DMS53 treated with DMSO at 0.1 percent for 48 hours (cell line): ENCODE measurements around the gene CCNT1.
"Not testable (repeated sequence)": the region's sequence is repeated elsewhere in the genome, so short reads cannot be mapped to it uniquely, and the experiment has no call there.

Source experiments
- DNase-seq: peaks from one replicate; lab custom pipeline; 2025; ENCODE audit not compliant: unreplicated experiment; lab: John Stamatoyannopoulos, UW

The CCNT1 gene

DNA sequence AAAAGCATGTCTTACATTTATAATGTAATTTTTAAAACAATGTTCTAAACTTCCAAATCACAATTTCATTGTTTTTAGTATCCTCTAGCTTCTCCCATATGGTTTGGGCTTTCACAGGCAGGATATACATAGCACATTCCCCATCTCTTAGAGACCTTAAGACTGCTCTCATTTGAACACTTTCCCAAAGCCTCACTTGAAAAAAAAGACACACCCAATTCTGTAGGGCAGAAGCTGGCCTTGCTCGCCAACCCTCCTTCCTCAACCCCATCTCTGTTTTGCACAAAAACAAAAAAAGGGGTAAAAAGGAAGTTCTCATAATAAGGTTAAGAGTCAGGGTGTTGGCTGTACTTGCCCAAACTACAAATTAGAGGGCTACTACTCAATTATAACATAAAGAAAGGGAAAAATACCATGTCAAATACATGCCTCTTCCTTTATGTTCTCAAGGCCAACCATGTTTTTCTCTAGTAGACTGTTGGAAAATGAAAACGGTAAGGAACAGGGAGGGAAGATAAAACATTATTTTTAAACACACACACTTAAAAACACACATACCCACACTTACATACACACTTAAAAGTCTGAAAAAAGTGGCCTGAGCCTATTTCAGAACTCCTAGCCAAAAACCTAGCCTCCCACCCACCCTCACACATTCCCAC, 24.6 kb downstream of the CCNT1 start:
- no peak for DNase-seq

DNA sequence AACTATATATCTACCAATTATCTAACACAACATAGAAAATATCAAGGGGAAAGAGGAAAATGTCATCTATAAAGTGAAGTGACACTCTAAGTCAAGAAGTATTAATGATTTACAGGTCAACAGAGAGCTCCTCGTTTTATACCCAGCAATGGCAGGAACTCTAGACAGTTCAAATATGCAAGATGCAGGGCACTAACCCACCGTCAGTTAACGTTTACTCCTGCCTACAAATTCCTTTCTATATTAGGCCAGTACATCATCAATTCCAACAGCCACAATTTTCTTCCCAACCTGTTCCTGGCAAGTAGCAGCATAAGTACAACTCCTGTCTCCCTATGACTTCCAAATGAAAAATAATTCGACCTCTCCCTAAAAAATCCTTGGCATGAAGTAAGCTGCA, 25.5 kb downstream of the CCNT1 start:
- no peak for DNase-seq

DNA sequence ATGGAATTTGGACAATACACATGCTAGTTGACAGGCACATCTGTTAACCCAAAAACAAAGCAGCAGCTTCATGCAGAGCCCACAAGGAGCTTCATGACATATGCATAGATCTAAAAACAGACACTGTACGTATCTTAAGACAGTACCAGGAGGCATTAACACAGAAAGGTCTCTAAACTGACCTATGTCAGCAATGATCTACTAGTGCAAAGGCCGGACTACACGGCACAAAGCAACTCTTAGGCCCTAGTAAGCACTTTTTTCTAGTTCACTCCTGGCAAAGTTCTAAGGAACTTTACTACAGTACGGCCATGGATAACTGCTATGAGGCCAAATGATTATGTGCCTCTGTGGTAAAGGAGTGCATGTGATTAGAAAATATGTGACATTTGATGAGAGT, 26.1 kb downstream of the CCNT1 start:
- no peak for DNase-seq

DNA sequence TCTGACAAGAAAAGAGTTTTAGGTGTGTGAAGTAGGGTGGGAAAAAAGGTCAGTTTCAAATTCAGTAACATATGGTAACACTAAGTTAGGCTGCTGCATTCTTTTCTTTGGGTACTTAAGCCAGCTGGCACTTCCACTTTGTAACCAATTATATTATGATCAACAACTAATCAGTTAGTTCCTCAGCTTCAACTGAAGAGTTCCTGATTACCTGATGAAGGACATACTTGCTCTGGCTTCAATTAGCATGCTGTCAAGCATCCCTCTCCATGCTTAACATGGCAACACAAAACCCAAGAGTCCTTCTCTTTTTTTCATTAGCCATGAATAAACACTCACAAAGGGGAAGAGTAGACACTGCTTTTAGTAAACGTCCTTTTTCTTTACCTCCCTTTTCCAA, 27.7 kb downstream of the CCNT1 start:
- no peak for DNase-seq

DNA sequence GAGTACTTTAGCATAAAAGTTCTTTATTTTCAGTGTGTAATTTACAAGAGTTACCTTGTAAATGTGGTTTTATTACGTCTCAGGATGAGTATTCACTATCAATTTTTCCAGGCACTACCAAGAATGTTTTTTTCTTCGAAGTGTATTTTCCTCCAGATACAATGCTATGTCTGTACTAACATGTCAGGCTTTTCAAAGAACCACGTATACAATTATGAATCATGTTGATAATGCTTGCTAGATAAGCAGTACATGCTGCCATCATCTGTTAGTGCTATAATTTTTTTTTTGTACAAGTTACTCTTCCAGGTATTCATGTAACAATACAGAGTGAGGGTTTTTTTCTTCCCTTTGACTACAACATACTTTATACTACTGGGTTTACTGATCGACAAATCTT, 28.9 kb downstream of the CCNT1 start:
- no peak for DNase-seq

DNA sequence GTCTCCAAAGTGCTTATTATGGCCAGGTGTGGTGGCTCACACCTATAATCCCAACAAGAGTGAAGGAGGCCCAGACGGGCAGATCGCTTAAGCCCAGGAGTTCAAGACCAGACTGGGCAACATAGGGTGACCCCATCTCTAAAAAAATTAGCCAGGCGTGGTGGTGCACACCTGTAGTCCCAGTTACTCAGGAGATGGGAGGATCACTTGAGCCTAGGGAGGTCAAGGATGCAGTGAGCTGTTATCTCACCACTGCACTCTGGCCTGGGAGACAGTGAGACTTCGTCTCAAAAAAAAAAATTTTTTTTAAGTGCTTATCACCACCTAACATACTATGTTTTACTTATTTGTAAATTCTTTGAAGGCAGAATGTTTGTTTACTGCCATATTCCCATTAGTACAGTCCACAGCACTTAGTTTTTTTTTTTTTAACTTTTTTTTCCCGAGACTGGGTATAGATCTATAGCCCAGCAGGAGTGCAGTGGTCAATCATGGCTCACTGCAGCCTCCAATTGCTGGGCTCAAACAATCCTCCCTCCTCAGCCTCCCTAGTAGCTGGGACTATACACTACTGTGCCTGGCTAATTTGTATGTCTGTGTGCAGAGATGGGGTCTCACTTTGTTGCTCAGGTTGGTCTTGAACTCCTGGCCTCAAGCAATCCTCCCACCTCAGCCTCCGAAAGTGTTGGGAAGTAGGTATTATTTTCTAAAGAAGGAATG, 29.7 kb downstream of the CCNT1 start:
- DNase-seq = no peak

DNA sequence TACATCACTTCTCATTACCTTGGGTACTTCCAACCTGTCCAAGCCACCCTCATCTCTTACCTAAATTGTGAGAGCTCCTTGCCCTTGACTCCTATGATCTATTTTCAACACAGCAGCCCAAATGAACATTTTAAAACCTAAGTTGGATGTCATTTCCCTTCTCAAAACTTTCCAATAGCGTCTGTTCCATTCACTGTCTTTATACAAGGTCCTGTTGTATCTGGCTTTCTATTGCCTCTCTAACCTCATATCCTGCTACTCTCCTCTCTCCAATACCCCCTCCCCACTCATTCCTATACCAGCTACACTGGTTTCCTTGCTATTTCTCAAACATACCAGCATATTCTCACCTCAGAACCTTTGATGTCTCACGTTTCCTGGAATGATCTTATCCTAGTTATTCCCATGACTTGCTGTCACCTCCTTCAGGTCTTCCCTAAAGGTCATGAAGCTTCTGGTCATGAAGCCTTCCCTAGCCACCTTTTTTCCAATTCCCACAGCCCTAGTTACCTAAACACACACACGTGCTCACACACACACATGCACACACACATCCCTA, 30.4 kb downstream of the CCNT1 start:
- DNase-seq = no peak

DNA sequence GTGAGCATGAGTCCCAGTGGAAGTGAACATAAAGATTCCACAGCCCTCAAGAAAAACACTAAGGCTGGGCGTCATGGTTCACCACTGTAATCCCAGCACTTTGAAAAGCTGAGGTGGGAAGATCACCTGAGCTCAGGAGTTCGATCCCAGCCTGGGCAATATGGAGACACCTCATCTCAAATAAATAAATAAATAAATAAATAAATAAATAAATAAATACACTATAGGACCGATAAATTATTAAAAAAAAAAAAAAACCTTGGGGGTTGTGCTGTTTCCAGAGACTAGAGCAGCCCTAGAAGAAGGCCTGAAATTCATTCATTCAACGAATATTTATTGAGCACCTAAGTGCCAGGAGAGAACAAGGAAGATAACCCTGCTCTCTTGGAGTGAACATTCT, 33.0 kb downstream of the CCNT1 start:
- no peak for DNase-seq

DNA sequence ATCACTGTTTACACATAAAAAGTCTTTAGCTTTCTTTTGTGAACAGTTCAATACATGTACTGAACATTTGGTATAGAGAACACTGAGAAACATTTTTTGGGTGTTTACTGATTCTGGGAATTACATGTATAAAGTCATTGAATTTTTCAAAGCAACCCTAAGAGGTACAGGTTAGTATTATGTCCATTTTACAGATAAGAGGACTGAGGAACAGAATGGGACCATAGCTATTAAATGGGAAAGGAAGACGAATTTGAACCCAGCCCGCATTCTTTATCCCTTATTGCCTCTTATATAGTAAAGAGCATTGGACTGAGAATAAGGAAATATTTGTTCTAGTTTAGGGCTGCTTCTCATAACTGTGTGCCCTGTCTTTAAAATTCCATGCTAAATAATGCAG, 33.6 kb downstream of the CCNT1 start:
- no peak for DNase-seq

DNA sequence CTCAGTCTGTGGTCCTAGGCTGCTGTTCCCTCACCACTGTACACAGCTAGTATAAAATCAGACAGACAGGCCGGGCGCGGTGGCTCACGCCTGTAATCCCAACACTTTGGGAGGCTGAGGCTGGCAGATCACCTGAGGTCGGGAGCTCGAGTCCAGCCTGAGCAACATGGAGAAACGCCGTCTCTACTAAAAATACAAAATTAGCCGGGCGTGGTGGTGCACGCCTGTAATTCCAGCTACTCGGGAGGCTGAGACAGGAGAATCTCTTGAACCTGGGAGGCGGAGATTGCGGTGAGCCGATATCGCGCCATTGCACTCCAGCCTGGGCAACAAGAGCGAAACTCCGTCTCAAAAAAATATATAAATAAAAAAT, 34.0 kb downstream of the CCNT1 start:
- DNase-seq = not testable (repeated sequence)

DNA sequence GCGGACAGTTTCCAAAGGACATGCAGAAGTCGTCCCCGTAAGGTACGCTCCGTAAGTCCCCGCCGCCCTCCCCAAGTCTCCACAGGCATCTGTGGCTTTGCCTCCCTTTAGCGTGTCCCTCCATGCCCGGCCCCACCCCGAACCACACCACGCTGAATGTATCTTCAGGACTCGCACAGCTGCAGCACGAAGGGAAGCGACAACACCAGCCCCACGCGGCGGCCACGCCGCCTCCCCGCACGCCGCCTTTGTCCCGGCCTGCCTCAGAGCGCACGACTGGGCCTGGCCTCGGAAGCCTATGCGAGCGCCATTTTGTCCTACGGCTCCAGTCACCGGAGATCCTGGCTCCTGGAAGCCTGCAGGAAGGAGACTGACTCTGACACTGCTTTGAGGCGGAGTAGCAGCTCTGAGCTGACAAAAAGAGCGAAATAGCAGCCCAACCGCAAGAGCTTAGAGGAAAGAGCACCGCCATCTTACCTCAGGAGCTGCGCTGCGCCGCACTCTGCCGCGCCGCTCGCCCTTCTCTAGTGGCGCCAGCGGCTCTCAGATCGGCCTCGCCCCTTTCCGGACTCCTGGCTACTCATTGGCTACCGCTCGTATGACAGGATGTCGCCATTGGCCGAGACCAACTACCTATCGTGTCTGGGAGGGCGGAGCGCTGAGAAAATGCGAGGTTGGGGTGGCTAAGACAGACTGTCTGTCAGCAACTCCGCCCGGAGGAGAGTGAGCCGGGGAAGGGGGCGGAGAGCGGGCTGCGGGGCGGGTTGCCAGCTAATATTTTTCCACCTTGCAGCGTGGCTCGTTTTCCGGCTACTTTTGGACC, 34.6 kb downstream of the CCNT1 start, which contains the start of gene KANSL2:
TSS of gene KANSL2 (minus strand) at position 529 of the 823 bp plus-strand sequence. CDS start 606 bp downstream, outside the sequence.
- DNase-seq = peak; percentile 100

DNA sequence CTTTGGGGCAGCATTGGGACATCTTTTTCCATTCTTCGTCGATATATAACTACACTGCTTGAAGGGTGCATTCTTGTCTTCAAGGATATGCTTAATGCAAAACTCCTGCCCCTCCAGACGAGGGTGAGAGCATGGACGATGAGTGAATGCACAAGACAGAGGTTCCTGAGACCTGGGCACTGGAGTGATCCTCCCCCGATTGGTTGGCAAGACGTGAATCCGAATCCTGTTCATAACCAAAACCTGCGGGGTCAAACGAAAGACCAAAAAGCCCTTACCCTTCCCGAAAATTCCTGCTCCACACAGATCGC, 35.2 kb downstream of the CCNT1 start:
- no peak for DNase-seq

DNA sequence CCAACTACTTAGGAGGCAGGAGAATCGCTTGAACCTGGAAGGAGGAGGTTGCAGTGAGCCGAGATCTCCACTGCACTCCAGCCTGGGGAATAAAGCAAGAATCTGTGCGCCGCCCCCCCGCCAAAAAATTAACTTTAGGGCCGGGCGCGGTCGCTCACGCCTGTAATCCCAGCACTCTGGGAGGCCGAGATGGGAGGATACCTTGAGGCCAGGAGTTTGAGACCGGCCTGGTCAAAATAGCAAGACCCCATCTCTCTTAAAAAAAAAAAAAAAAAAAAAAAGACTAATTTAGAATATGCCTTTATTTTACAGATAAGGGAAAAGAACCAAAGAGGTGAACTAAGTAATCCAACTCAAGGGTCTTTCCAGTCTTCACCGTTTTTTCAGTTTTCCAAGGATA, 35.6 kb downstream of the CCNT1 start:
- no peak for DNase-seq

DNA sequence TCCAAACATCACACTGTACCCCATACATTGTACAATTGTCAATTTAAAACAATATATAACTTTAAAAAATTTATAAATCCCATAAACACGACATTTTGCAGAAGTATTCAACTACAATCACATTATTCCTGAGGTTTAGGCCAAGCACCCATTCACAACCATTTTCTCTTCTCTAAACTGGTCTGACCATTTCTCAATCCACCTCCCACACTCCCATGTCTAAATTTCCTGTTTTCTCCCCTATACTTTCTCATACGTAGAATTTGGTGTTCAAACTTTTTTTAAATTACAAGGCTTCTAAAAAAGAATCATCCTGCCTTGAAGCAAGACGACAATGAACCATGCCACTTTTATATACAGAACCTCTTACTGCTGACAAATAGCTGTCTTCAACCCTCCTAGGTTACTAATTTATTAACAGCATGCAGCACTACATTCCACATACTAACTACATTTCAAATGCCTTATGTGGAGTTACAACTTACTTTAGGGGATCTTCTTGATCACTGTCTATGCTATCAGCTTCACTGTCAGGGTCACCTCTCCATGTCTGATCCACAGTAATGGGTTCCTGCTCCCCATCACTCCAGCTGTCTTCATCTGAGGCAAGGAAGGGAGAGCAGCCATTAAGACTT, 37.8 kb downstream of the CCNT1 start:
- no peak for DNase-seq

DNA sequence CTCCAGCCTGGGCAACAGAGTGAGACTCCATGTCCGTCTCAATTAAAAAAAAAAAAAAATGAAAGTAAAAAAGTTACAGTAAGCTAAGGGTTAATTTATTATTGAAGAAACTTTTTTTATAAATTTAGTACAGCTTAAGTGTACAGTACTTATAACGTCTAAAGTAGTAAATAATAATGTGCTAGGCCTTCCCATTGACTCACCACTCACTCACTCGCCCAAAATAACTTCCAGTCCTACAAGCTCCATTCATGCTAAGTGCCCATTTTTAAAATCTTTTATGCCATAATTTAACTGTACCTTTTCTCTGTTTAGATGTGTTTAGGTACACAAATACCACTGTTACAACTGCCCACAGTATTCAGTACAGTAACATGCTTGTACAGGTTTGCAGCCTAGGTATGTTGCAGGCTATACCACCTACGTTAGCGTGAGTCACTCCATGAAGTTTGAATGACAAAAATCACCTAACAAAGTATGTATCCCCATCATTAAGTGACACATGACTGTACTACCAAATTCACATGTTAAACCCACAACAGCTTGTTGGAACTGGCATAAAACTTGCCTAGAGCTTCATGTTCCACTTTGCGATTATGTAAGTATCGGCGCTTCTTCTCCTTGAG, 45.2 kb downstream of the CCNT1 start:
- no peak for DNase-seq

DNA sequence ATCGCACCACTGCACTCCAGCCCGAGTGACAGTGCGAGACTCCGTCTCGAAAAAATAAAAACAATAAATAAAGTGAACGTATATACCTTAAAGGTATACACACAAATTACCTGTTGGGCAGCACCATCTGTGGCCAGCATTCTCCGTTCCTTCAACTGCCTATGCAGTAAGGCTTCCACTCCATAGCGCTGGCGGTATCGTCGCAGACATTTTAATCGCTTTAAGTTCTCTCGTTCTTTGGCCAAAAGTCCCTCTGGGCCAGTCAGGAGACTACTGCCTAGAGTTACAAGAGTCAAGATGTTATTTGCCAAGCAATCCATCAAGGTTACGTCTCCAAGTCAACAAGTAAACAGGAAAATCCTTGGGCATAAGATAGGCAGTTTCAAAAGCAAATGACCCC, 47.5 kb downstream of the CCNT1 start:
- no peak for DNase-seq

DNA sequence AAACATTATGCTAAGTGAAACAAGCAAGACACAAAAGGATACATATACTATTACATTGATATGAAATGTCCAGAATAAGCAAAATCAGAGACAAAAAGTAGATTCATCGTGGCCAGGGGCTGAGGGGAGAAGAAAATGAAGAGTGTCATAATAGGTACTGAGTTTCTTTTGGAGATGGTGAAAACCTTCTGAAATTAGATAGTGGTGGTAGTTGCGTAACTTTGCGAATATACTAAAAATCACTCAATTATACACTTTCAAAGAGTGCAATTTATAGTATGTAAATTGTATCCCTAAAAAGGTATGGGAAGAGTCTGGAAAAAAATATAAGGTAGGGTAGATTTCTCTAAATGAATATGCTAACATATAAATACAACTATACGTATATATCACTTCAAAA, 56.6 kb downstream of the CCNT1 start:
- no peak for DNase-seq

DNA sequence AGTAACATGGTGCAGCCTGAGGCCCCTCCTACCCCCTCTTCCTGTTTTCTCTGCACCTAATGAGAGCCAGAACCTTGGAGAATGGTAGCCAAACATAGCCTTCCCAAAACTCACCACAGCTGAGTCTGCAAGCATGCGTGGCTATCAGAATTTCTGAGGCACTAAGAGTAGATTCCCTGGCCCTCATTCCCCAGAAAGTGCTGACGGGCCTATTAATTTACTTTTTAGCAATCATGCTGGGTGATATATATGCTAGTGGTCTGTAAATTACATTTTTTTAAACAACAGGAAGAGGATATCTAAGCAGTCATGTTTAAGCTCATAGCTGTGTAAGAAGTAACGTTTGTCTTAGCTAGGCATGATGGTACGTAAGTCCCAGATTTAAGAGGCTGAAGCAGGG, 64.8 kb downstream of the CCNT1 start:
- DNase-seq = no peak

DNA sequence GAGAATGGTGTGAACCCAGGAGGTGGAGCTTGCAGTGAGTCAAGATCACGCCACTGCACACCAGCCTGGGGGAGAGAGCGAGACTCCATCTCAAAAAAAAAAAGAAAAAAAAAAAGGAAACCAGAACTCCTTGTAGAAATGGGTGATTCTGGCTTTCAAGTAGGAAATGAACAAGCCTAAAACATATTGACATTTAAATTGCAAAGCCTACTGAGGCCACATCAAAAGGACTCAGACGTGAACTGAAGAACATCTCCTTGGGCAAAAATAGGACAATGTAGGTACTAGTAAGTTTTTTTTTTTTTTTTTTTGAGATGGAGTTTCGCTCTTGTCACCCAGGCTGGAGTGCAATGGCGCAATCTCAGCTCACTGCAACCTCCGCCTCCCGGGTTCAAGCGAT, 71.2 kb downstream of the CCNT1 start:
- DNase-seq = not testable (repeated sequence)

DNA sequence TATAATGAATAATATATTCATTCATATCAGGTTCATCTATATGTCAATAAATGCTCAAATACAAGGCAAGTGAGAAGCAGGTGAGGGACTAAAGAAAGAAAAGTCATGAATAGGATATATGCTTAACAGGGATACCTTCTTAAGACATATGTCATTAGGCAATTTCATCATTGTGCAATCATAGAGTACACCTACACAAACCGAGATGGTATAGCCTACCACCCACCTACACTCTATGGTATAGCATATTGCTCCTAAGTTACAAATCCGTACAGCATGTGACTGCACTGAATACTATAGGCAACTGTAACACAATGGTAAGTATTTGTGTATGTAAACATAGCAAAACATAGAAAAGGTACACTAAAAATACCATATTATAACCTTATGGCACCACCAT, 73.5 kb downstream of the CCNT1 start:
- no peak for DNase-seq
